ENCODE measurements around the gene CARD16. TPM values are rescaled to one million over a fixed set of nuclear protein-coding genes. Genes with fewer than 3 reads are reported as not detected.

CARD16 gene
- total RNA-seq, 1 donor from 2014 or later: 6.2 TPM

- H3K9me3 Mint-ChIP-seq: peaks cover under 1% of the 10 kb centered on the region
- H3K27ac Mint-ChIP-seq: no peak overlapping the region
- no peaks in the 10 kb centered on the region for H3K4me1 Mint-ChIP-seq (ENCODE audit: unreplicated experiment)
- no peaks in the 10 kb centered on the region for H3K27me3 Mint-ChIP-seq
- no peaks in the 10 kb centered on the region for H3K36me3 Mint-ChIP-seq
- no peak overlapping the region for H3K4me3 Mint-ChIP-seq
- TF ChIP-seq CTCF (conservative IDR thresholded peaks at IDR 0.05): no peak
- no peak for DNase-seq (ENCODE audit: extremely low spot score, unreplicated experiment)
Observed at GRCh38 chr11:104992781-104993180, 52.4 kb downstream of the CARD16 start.

GRCh38 chr11:104991994-104992393, 53.1 kb downstream of the CARD16 start:
- Mint-ChIP-seq H3K4me1 (ENCODE audit: unreplicated experiment) (no peaks in the 10 kb centered on the region), H3K27me3 (no peaks in the 10 kb centered on the region), H3K27ac (no peak overlapping the region), H3K4me3 (no peak overlapping the region), H3K36me3 (no peaks in the 10 kb centered on the region), H3K9me3 (peaks cover 8% of the 10 kb centered on the region)
- DNase-seq (ENCODE audit: extremely low spot score, unreplicated experiment): no peak
- TF ChIP-seq CTCF (conservative IDR thresholded peaks at IDR 0.05): no peak

Other genes with a start within 250 kb of the CARD16 start
- not detected in 2 replicates for gene CASP12, start 146.9 kb downstream of the CARD16 start, total RNA-seq (ENCODE audit: low replicate concordance)
- gene CASP4, start 76.8 kb downstream of the CARD16 start, total RNA-seq (ENCODE audit: low replicate concordance): 18.4 and 50.3 TPM in 2 replicates
- 0.95 TPM in 1 of 2 replicates, not detected in the other for gene CASP5, start 22.2 kb downstream of the CARD16 start, total RNA-seq (ENCODE audit: low replicate concordance)
- 13.0 and 13.3 TPM in 2 replicates for gene CASP1, start 10.2 kb downstream of the CARD16 start, total RNA-seq (ENCODE audit: low replicate concordance)
- not detected in 2 replicates for gene CARD18, start 94.4 kb upstream of the CARD16 start, total RNA-seq (ENCODE audit: low replicate concordance)

All from type B pancreatic cell (in vitro differentiated cells).